Endothelial cell (in vitro differentiated cells): ENCODE measurements around the gene ADAM12. TPM values are rescaled to one million over a fixed set of nuclear protein-coding genes. Genes with fewer than 3 reads are reported as not detected.

Experiments used
- DNase-seq: peaks from one replicate; pipeline ENCODE4 v3.0.0; 2021; ENCODE audit warnings: low spot score
- H3K27ac Mint-ChIP-seq: one replicate; pipeline ENCODE4 v1.8.0; 2021; ENCODE audit warnings: mixed read lengths, inconsistent platforms; ENCODE audit not compliant: unreplicated experiment
- H3K27me3 Mint-ChIP-seq: one replicate; pipeline ENCODE4 v1.8.0; 2021; ENCODE audit warnings: mild to moderate bottlenecking, moderate library complexity, mixed read lengths, inconsistent platforms; ENCODE audit not compliant: unreplicated experiment
- H3K36me3 Mint-ChIP-seq: one replicate; pipeline ENCODE4 v1.8.0; 2021; ENCODE audit warnings: mild to moderate bottlenecking, low read depth, mixed read lengths, inconsistent platforms; ENCODE audit not compliant: unreplicated experiment
- H3K4me1 Mint-ChIP-seq: one replicate; pipeline ENCODE4 v1.8.0; 2021; ENCODE audit warnings: mild to moderate bottlenecking, mixed read lengths, inconsistent platforms; ENCODE audit not compliant: unreplicated experiment
- H3K4me3 Mint-ChIP-seq: one replicate; pipeline ENCODE4 v1.8.0; 2021; ENCODE audit warnings: mild to moderate bottlenecking, mixed read lengths, inconsistent platforms; ENCODE audit not compliant: unreplicated experiment
- H3K9me3 Mint-ChIP-seq: one replicate; pipeline ENCODE4 v1.8.0; 2021; ENCODE audit warnings: mixed read lengths, inconsistent platforms; ENCODE audit not compliant: unreplicated experiment
- total RNA-seq: library from RNA; stranded (reverse); fragmentation: NEBNext Ultra II Directional; extraction: Animal tissue kit (Norgen Biotek cat#: 25700); gene quantifications from one replicate; pipeline ENCODE4 v1.2.1, GENCODE V29; 2021; ENCODE audit not compliant: unreplicated experiment
- TF ChIP-seq, protein P1 (sequence below): fragments of 200-600 bp; sonication (generic); IDR thresholded peaks from one replicate; pipeline ENCODE4 v1.5.0; 2021; ENCODE audit warnings: antibody characterized with exemption; ENCODE audit not compliant: unreplicated experiment

Gene ADAM12
- total RNA-seq, 1 donor from 2014 or later: 9.0 TPM

DNA sequence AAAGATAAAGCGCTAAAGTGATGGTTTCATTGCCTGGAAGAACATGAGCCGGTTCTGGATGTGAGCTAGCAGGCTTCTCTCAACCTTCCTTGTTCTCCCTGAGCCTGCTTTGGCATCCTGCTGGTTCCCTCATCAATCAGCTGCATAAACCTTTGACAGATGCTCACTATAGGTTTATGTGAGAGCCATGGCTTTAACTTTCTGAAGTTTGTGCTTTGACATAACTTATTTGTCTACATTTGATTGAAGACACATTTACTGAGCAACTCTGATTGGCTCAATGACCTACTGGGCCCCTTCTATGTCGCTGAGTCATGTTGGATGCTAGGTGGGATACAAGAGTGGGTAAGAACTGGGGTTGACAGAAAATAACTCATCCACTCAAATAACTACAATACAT lies 192.0 kb downstream of the ADAM12 start:
- H3K4me3 Mint-ChIP-seq: no peak overlapping the region
- TF ChIP-seq, protein P1, sequence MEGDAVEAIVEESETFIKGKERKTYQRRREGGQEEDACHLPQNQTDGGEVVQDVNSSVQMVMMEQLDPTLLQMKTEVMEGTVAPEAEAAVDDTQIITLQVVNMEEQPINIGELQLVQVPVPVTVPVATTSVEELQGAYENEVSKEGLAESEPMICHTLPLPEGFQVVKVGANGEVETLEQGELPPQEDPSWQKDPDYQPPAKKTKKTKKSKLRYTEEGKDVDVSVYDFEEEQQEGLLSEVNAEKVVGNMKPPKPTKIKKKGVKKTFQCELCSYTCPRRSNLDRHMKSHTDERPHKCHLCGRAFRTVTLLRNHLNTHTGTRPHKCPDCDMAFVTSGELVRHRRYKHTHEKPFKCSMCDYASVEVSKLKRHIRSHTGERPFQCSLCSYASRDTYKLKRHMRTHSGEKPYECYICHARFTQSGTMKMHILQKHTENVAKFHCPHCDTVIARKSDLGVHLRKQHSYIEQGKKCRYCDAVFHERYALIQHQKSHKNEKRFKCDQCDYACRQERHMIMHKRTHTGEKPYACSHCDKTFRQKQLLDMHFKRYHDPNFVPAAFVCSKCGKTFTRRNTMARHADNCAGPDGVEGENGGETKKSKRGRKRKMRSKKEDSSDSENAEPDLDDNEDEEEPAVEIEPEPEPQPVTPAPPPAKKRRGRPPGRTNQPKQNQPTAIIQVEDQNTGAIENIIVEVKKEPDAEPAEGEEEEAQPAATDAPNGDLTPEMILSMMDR: no peak

DNA sequence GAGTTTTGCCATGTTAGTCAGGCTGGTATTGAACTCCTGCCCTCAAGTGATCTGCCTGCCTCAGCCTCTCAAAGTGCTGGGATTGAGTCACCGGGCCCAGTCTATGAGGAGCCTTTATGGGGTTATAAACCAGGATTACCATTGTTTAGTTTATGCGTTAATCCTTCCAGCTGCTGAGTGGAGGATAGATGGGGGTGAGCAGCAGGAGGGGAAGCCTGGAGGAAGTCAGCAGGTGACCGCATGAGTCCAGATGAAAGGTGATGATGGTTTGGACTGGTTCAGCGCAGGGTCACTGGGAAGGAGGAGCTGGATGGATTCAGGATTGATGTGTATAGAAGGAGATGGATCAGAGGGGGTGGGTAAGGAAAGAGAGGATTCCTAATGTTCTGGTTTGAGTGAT lies 197.1 kb downstream of the ADAM12 start:
- TF ChIP-seq, protein P1: no peak
- no peak for DNase-seq
- H3K9me3 Mint-ChIP-seq: no peaks in the 10 kb centered on the region
- H3K27me3 Mint-ChIP-seq: peaks cover 5% of the 10 kb centered on the region
- no peak overlapping the region for H3K4me3 Mint-ChIP-seq
- no peaks in the 10 kb centered on the region for H3K36me3 Mint-ChIP-seq
- no peak overlapping the region for H3K27ac Mint-ChIP-seq
- H3K4me1 Mint-ChIP-seq: no peaks in the 10 kb centered on the region

More for the DNA sequence above, 192.0 kb downstream of the ADAM12 start:
- H3K27ac Mint-ChIP-seq: no peak overlapping the region
- peaks cover 2% of the 10 kb centered on the region for H3K27me3 Mint-ChIP-seq
- H3K9me3 Mint-ChIP-seq: no peaks in the 10 kb centered on the region
- DNase-seq: no peak
- H3K4me1 Mint-ChIP-seq: no peaks in the 10 kb centered on the region
- H3K36me3 Mint-ChIP-seq: no peaks in the 10 kb centered on the region

DNA sequence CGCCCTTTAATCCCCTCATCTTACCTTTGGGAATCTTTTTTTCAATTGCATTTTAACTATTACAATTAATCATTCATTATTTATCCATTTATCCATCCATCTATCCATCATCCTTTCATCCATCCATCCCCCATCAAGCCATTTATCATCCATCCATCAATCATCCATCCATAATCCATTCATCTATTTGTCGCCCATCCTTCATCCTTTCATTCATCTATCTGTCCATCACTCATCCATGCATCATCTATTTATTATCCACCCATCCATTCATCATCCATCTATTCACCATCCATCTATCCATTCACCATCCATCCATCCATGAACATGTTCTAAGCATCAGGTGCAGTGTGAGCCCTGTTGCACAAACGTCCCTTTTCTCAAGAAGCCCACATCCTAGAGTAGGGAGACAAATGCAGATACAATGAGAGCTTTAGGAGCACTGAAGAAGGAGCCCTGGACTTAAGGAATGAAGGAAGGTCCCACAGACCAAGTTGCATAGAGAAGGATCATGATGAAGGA lies 199.5 kb downstream of the ADAM12 start:
- TF ChIP-seq, protein P1: no peak
- Mint-ChIP-seq H3K4me1 (no peaks in the 10 kb centered on the region), H3K27ac (no peak overlapping the region), H3K9me3 (no peaks in the 10 kb centered on the region), H3K4me3 (no peak overlapping the region), H3K36me3 (no peaks in the 10 kb centered on the region), H3K27me3 (peaks cover 8% of the 10 kb centered on the region)
- DNase-seq: no peak

DNA sequence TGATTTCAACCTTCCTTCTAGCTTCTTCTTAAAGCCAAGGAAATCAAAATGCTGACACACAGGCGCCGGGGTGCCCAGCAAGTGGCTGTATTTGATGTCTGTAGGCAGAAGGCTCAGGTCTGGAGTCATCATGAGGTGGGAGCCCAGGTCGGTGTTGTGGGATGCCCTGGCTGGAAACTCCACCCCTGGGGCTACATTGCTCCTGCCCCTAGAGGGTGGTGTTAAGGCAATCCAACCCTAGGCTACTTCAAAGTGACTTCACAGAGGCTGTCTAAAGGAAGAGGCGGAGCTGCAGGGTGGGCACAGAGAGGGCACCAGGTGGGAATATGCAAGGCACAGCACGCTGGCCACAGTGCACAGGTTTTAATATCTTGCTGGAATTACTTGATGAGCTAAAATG lies 200.9 kb downstream of the ADAM12 start:
- TF ChIP-seq, protein P1: no peak
- H3K4me3 Mint-ChIP-seq: no peak overlapping the region
- DNase-seq: no peak
- no peaks in the 10 kb centered on the region for H3K9me3 Mint-ChIP-seq
- H3K36me3 Mint-ChIP-seq: no peaks in the 10 kb centered on the region
- H3K27ac Mint-ChIP-seq: no peak overlapping the region
- H3K27me3 Mint-ChIP-seq: peaks cover 8% of the 10 kb centered on the region
- no peaks in the 10 kb centered on the region for H3K4me1 Mint-ChIP-seq

DNA sequence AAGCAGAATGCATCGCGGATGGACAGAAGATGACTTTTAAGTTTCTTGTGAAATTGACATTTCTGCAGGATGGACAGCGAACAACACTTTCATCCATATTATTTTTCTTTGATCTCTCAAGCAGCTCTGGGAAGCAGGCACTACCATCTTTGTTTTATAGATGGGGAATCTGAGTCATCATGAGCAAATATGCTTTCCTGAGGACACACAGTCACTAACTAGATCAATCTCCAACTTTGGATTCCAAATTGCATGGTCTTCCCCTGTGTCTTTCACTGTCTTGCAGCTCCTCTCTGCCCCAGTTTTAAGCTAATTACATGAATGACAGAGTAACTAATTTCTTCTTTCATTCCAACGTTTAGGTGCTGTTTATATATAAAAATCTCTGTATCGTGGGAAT lies 201.5 kb downstream of the ADAM12 start:
- H3K4me1 Mint-ChIP-seq: no peaks in the 10 kb centered on the region
- TF ChIP-seq, protein P1: no peak
- peaks cover 8% of the 10 kb centered on the region for H3K27me3 Mint-ChIP-seq
- H3K9me3 Mint-ChIP-seq: no peaks in the 10 kb centered on the region
- DNase-seq: no peak
- no peak overlapping the region for H3K27ac Mint-ChIP-seq
- no peak overlapping the region for H3K4me3 Mint-ChIP-seq
- H3K36me3 Mint-ChIP-seq: no peaks in the 10 kb centered on the region
